HepG2 (cell line): ENCODE results near the gene DHX8. TPM values are rescaled to one million over a fixed set of nuclear protein-coding genes. Genes with fewer than 3 reads are reported as not detected.

Experiments used
- CEBPG ChIP-seq: IDR thresholded peaks from 2 replicates; pipeline ENCODE4 v1.6.1; 2016
- FIP1L1 ChIP-seq: fragments of 200-400 bp; formaldehyde crosslinking; IDR thresholded peaks from 2 replicates; pipeline ENCODE4 v1.6.1; 2018; ENCODE audit warnings: low read depth, mild to moderate bottlenecking, low read length, moderate library complexity, borderline replicate concordance; ENCODE audit not compliant: insufficient read depth
- FOXJ3 ChIP-seq: sonication (generic); formaldehyde crosslinking; IDR thresholded peaks from 2 replicates; pipeline ENCODE4 v1.4.0; 2020; ENCODE audit warnings: missing genetic modification reagents, mild to moderate bottlenecking, borderline replicate concordance
- HNRNPK ChIP-seq: fragments of 200-400 bp; formaldehyde crosslinking; IDR thresholded peaks from 2 replicates; pipeline ENCODE4 v1.6.1; 2018; ENCODE audit warnings: low read length, low read depth, moderate library complexity, mild to moderate bottlenecking; ENCODE audit not compliant: poor library complexity, severe bottlenecking
- JUN ChIP-seq: sonication (generic); formaldehyde crosslinking; IDR thresholded peaks from 2 replicates; pipeline ENCODE4 v1.4.0; 2020; ENCODE audit warnings: mild to moderate bottlenecking, missing genetic modification reagents
- MYPOP ChIP-seq: sonication (generic); formaldehyde crosslinking; IDR thresholded peaks from 2 replicates; pipeline ENCODE4 v1.8.1; 2023; ENCODE audit warnings: mild to moderate bottlenecking, moderate library complexity, missing genetic modification reagents
- NFKBIZ ChIP-seq: IDR thresholded peaks from 2 replicates; pipeline ENCODE4 v1.6.1; 2018; ENCODE audit warnings: missing genetic modification reagents, missing compliant biosample characterization
- PBX2 ChIP-seq: IDR thresholded peaks from 2 replicates; pipeline ENCODE4 v1.6.1; 2016; ENCODE audit warnings: control low read depth
- SMYD3 ChIP-seq: sonication (generic); formaldehyde crosslinking; IDR thresholded peaks from 2 replicates; pipeline ENCODE4 v1.8.1; 2023; ENCODE audit warnings: mild to moderate bottlenecking, missing genetic modification reagents
- TEAD3 ChIP-seq: optimal IDR thresholded peaks from 2 replicates; pipeline ENCODE3; 2016; ENCODE audit warnings: borderline replicate concordance
- ZNF138 ChIP-seq: sonication (generic); formaldehyde crosslinking; IDR thresholded peaks from 2 replicates; pipeline ENCODE4 v1.5.0; 2020; ENCODE audit warnings: mild to moderate bottlenecking, low read depth, missing genetic modification reagents
- ZNF180 ChIP-seq: sonication (generic); formaldehyde crosslinking; IDR thresholded peaks from 2 replicates; pipeline ENCODE4 v1.4.0; 2020; ENCODE audit warnings: low read depth, missing genetic modification reagents, borderline replicate concordance
- ZNF382 ChIP-seq: sonication (generic); formaldehyde crosslinking; IDR thresholded peaks from 2 replicates; pipeline ENCODE4 v1.5.0; 2020; ENCODE audit warnings: missing genetic modification reagents, mild to moderate bottlenecking, borderline replicate concordance
- ZNF891 ChIP-seq: sonication (generic); formaldehyde crosslinking; IDR thresholded peaks from 2 replicates; pipeline ENCODE4 v1.5.0; 2020; ENCODE audit warnings: mild to moderate bottlenecking, missing genetic modification reagents
- polyA plus RNA-seq, 8 experiments: library from polyadenylated mRNA; depleted of rRNA in 3 of 8; stranded (reverse) in 7 of 8; unstranded in 1 of 8; fragments of >200 nt; fragmentation: Illumina TruSeq in 4 of 8; extraction: Trizol in 4 of 8; gene quantifications; 2 replicates each; pipeline versions ENCODE4 v1.2.1 to v1.2.3, GENCODE V29; 2011 to 2016; ENCODE audit warnings: low read depth in 4 of 8, missing spikeins in 1 of 8, mixed read lengths in 1 of 8; ENCODE audit not compliant: insufficient read depth in 1 of 8
- total RNA-seq, 5 experiments: library from RNA; depleted of rRNA; stranded (reverse); fragments of >200 nt; fragmentation: Illumina TruSeq; extraction: Trizol; gene quantifications; 2 replicates each; pipeline ENCODE4 v1.2.3, GENCODE V29; 2016; ENCODE audit warnings: low read depth in 1 of 5
- TF ChIP-seq, protein P1 (sequence below): sonication (generic); formaldehyde crosslinking; IDR thresholded peaks from 2 replicates; pipeline ENCODE4 v1.5.0; 2020; ENCODE audit warnings: mild to moderate bottlenecking, missing genetic modification reagents
- TF ChIP-seq, protein P2 (sequence below): IDR thresholded peaks from 2 replicates; pipeline ENCODE4 v1.6.1; 2016
- TF ChIP-seq, protein P3 (sequence below): sonication (generic); formaldehyde crosslinking; IDR thresholded peaks from 2 replicates; pipeline ENCODE4 v1.9.0; 2021; ENCODE audit warnings: missing genetic modification reagents, borderline replicate concordance
- TF ChIP-seq, protein P4 (sequence below): sonication (generic); formaldehyde crosslinking; IDR thresholded peaks from 2 replicates; pipeline ENCODE4 v1.5.1; 2020; ENCODE audit warnings: mild to moderate bottlenecking, missing genetic modification reagents, moderate library complexity

Gene DHX8
- total and polyA plus RNA-seq, 2 of the 13 experiments (the other 11 are each of a cell fraction or from before 2014, with no cell fraction given) = 24.8 to 48.9 TPM

DNA sequence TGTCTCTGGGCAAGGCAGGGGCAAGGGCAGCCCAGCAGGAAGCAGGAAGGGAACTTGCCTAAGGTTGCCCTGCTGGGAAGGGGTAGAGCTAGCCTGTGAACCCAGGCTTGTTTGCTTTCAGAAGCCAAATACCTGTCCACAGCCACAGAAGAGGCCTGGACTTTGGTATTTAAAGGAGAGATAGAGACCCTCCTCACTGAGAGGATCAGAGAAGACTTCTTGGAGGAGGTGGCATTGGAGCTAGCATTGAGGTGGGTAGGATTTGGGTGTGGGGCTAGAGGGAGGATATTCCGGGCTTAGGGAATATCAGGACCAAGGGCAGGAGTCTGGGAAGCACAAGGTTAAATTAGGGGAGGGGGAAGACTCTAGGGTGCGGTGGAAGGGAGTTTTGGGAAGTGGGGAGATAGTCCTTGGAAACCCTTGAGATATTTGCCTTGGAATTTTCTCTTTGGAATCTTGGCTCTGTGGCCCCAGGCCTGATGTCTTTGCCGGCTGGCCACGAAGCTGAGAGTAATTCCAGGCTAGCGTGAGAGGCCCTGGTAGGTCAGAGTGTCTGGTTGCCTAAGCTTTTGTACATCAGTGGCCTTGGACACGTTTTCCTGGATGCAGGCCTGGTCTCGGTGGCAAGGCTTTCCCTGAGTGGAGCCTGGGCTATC is 75.5 kb downstream of the DHX8 start (continued):
- TF ChIP-seq ZNF138 (CRISPR knock-in tag) = no peak
- no peak for TF ChIP-seq ZNF382 (CRISPR knock-in tag)
- no peak for TF ChIP-seq FIP1L1
- TF ChIP-seq NFKBIZ = no peak
- no peak for TF ChIP-seq SMYD3 (CRISPR knock-in tag)
- TF ChIP-seq, protein P1, sequence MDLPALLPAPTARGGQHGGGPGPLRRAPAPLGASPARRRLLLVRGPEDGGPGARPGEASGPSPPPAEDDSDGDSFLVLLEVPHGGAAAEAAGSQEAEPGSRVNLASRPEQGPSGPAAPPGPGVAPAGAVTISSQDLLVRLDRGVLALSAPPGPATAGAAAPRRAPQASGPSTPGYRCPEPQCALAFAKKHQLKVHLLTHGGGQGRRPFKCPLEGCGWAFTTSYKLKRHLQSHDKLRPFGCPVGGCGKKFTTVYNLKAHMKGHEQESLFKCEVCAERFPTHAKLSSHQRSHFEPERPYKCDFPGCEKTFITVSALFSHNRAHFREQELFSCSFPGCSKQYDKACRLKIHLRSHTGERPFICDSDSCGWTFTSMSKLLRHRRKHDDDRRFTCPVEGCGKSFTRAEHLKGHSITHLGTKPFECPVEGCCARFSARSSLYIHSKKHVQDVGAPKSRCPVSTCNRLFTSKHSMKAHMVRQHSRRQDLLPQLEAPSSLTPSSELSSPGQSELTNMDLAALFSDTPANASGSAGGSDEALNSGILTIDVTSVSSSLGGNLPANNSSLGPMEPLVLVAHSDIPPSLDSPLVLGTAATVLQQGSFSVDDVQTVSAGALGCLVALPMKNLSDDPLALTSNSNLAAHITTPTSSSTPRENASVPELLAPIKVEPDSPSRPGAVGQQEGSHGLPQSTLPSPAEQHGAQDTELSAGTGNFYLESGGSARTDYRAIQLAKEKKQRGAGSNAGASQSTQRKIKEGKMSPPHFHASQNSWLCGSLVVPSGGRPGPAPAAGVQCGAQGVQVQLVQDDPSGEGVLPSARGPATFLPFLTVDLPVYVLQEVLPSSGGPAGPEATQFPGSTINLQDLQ (CRISPR knock-in tag) = no peak
- TF ChIP-seq ZNF891 (CRISPR knock-in tag) = no peak
- TF ChIP-seq FOXJ3 (CRISPR knock-in tag) = peak; percentile 49; the same call in 1 of the 2 replicates
- no peak; the same call in 1 of the 2 replicates for TF ChIP-seq MYPOP (CRISPR knock-in tag)
- TF ChIP-seq, protein P2, sequence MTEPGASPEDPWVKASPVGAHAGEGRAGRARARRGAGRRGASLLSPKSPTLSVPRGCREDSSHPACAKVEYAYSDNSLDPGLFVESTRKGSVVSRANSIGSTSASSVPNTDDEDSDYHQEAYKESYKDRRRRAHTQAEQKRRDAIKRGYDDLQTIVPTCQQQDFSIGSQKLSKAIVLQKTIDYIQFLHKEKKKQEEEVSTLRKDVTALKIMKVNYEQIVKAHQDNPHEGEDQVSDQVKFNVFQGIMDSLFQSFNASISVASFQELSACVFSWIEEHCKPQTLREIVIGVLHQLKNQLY (CRISPR knock-in tag) = no peak
- TF ChIP-seq JUN (CRISPR knock-in tag) = no peak
- peak; percentile 78 for TF ChIP-seq CEBPG (CRISPR knock-in tag)
- TF ChIP-seq PBX2 = no peak
- TF ChIP-seq, protein P3, sequence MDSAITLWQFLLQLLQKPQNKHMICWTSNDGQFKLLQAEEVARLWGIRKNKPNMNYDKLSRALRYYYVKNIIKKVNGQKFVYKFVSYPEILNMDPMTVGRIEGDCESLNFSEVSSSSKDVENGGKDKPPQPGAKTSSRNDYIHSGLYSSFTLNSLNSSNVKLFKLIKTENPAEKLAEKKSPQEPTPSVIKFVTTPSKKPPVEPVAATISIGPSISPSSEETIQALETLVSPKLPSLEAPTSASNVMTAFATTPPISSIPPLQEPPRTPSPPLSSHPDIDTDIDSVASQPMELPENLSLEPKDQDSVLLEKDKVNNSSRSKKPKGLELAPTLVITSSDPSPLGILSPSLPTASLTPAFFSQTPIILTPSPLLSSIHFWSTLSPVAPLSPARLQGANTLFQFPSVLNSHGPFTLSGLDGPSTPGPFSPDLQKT (CRISPR knock-in tag) = no peak
- no peak for TF ChIP-seq HNRNPK
- no peak for TF ChIP-seq ZNF180
- TF ChIP-seq, protein P4, sequence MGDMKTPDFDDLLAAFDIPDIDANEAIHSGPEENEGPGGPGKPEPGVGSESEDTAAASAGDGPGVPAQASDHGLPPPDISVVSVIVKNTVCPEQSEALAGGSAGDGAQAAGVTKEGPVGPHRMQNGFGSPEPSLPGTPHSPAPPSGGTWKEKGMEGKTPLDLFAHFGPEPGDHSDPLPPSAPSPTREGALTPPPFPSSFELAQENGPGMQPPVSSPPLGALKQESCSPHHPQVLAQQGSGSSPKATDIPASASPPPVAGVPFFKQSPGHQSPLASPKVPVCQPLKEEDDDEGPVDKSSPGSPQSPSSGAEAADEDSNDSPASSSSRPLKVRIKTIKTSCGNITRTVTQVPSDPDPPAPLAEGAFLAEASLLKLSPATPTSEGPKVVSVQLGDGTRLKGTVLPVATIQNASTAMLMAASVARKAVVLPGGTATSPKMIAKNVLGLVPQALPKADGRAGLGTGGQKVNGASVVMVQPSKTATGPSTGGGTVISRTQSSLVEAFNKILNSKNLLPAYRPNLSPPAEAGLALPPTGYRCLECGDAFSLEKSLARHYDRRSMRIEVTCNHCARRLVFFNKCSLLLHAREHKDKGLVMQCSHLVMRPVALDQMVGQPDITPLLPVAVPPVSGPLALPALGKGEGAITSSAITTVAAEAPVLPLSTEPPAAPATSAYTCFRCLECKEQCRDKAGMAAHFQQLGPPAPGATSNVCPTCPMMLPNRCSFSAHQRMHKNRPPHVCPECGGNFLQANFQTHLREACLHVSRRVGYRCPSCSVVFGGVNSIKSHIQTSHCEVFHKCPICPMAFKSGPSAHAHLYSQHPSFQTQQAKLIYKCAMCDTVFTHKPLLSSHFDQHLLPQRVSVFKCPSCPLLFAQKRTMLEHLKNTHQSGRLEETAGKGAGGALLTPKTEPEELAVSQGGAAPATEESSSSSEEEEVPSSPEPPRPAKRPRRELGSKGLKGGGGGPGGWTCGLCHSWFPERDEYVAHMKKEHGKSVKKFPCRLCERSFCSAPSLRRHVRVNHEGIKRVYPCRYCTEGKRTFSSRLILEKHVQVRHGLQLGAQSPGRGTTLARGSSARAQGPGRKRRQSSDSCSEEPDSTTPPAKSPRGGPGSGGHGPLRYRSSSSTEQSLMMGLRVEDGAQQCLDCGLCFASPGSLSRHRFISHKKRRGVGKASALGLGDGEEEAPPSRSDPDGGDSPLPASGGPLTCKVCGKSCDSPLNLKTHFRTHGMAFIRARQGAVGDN (CRISPR knock-in tag) = peak; percentile 82
- peak; percentile 82 for TF ChIP-seq TEAD3 (CRISPR knock-in tag)
